ENCODE data around the gene GAREM2. TPM values are rescaled to one million over a fixed set of nuclear protein-coding genes. Genes with fewer than 3 reads are reported as not detected.

GAREM2 gene
- total RNA-seq, 1 experiment from 2014 or later: 0.96 TPM

GRCh38 chr2:26182441-26182840, 9.6 kb downstream of the GAREM2 start:
- Histone ChIP-seq H3K4me3 (no peak overlapping the region), H3K9me2 (ENCODE audit: insufficient read depth) (no peaks in the 10 kb centered on the region), H3K4me1 (replicated peaks; ENCODE audit: insufficient read depth) (no peaks in the 10 kb centered on the region), H3K27ac (no peak overlapping the region), H3K9me3 (ENCODE audit: insufficient read depth, low read depth) (no peaks in the 10 kb centered on the region), H3K4me2 (no peak overlapping the region), H3F3A (ENCODE audit: insufficient read depth, low read depth) (no peaks in the 10 kb centered on the region), H4K20me1 (ENCODE audit: insufficient read depth) (no peaks in the 10 kb centered on the region), H2AFZ (no peak overlapping the region), H3K27me3 (ENCODE audit: insufficient read depth, low read depth) (no peaks in the 10 kb centered on the region), H3K36me3 (ENCODE audit: low read depth) (no peaks in the 10 kb centered on the region), H3K79me2 (ENCODE audit: low read depth) (no peaks in the 10 kb centered on the region)
- CTCF ChIA-PET: no interaction called here
- BruUV-seq (replicated peaks): no TSS peak
- POLR2A ChIA-PET (ENCODE audit: unreplicated experiment): no interaction called here
- DNase-seq: no peak
- intact Hi-C loops (cut with micrococcal nuclease; ENCODE audit: unreplicated experiment): no loop called here
- TF ChIP-seq EZH2 (IDR thresholded peaks at IDR 0.05; ENCODE audit: low read depth) (no peak), CTCF (conservative IDR thresholded peaks at IDR 0.05) (no peak)

GRCh38 chr2:26182887-26183630, 10.2 kb downstream of the GAREM2 start:
- intact Hi-C loops (cut with micrococcal nuclease; ENCODE audit: unreplicated experiment): no loop called here
- Histone ChIP-seq H3K9me3 (ENCODE audit: insufficient read depth, low read depth) (no peaks in the 10 kb centered on the region), H3K79me2 (ENCODE audit: low read depth) (no peaks in the 10 kb centered on the region), H2AFZ (no peak overlapping the region), H3K36me3 (ENCODE audit: low read depth) (no peaks in the 10 kb centered on the region), H4K20me1 (ENCODE audit: insufficient read depth) (no peaks in the 10 kb centered on the region), H3K9me2 (ENCODE audit: insufficient read depth) (no peaks in the 10 kb centered on the region), H3K4me1 (replicated peaks; ENCODE audit: insufficient read depth) (no peaks in the 10 kb centered on the region), H3K27ac (no peak overlapping the region), H3K4me2 (no peak overlapping the region), H3K4me3 (no peak overlapping the region), H3F3A (ENCODE audit: insufficient read depth, low read depth) (no peaks in the 10 kb centered on the region), H3K27me3 (ENCODE audit: insufficient read depth, low read depth) (no peaks in the 10 kb centered on the region)
- no TSS peak for BruUV-seq (replicated peaks)
- DNase-seq: no peak
- TF ChIP-seq CTCF (conservative IDR thresholded peaks at IDR 0.05) (no peak), EZH2 (IDR thresholded peaks at IDR 0.05; ENCODE audit: low read depth) (no peak)
- ChIA-PET POLR2A (ENCODE audit: unreplicated experiment) (interaction anchor here (0.6 kb wide), 1 partner anchor 378 kb away, joined by 3 read pairs; no protein-coding TSS in a partner anchor), CTCF (no interaction called here)

DNA sequence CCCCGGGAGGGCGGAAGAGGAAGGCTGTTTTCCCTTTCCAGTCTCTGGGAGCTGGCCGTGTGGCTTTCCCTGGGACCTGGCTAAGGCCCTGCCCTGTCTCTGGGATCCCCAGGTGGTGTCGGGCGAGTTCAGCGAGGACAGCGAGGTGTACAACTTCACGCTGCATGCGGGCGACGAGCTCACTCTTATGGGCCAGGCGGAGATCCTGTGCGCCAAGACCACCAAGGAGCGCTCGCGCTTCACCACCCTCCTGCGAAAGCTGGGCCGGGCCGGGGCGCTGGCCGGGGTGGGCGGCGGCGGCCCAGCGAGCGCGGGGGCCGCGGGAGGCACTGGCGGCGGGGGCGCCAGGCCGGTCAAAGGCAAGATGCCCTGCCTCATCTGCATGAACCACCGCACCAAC, 11.2 kb downstream of the GAREM2 start:
- Histone ChIP-seq H3K27ac (no peak overlapping the region), H3K4me1 (replicated peaks; ENCODE audit: insufficient read depth) (no peaks in the 10 kb centered on the region), H2AFZ (no peak overlapping the region), H3K4me2 (no peak overlapping the region), H3K27me3 (ENCODE audit: insufficient read depth, low read depth) (no peaks in the 10 kb centered on the region), H3K36me3 (ENCODE audit: low read depth) (no peaks in the 10 kb centered on the region), H3K9me3 (ENCODE audit: insufficient read depth, low read depth) (no peaks in the 10 kb centered on the region), H3K79me2 (ENCODE audit: low read depth) (no peaks in the 10 kb centered on the region), H3F3A (ENCODE audit: insufficient read depth, low read depth) (no peaks in the 10 kb centered on the region), H3K4me3 (no peak overlapping the region), H4K20me1 (ENCODE audit: insufficient read depth) (no peaks in the 10 kb centered on the region), H3K9me2 (ENCODE audit: insufficient read depth) (no peaks in the 10 kb centered on the region)
- BruUV-seq (replicated peaks): no TSS peak
- DNase-seq: no peak
- intact Hi-C loops (cut with micrococcal nuclease; ENCODE audit: unreplicated experiment): no loop called here
- ChIA-PET CTCF (interaction anchor here (0.6 kb wide), 1 partner anchor 126 kb away, joined by 3 read pairs; no protein-coding TSS in a partner anchor), POLR2A (ENCODE audit: unreplicated experiment) (interaction anchor here (0.6 kb wide), 2 partner anchors 94 to 306 kb away, joined by 4 to 5 read pairs; partner anchors contain the start of gene ASXL2)
- TF ChIP-seq EZH2 (IDR thresholded peaks at IDR 0.05; ENCODE audit: low read depth) (no peak), CTCF (conservative IDR thresholded peaks at IDR 0.05) (no peak)

Measured in PC-9 (cell line).